MM.1S (cell line): Measurements from ENCODE around the gene SLC12A6.

ENCODE experiments used
- CTCF ChIP-seq: fragments of 300-600 bp; sonication (generic); IDR thresholded peaks from 2 replicates; pipeline ENCODE4 v1.5.1; 2016; ENCODE audit warnings: antibody characterized with exemption, low read length, mixed read lengths
- EZH2 ChIP-seq: fragments of 300-600 bp; sonication (generic); optimal IDR thresholded peaks from 2 replicates; pipeline ENCODE3; 2017; ENCODE audit warnings: low read depth, mild to moderate bottlenecking, antibody characterized with exemption, low read length, mixed read lengths
- EZH2phosphoT487 ChIP-seq: fragments of 300-600 bp; sonication (generic); IDR thresholded peaks from 2 replicates; pipeline ENCODE4 v1.6.1; 2018; ENCODE audit warnings: antibody characterized with exemption, low read length

- TF ChIP-seq CTCF: no peak
- no peak for TF ChIP-seq EZH2phosphoT487
- no peak for TF ChIP-seq EZH2
Measured at GRCh38 chr15:34357653-34358052, 20.1 kb upstream of the SLC12A6 start.
